H1 (cell line): Measurements from ENCODE around the gene DNAJC7. TPM values are rescaled to one million over a fixed set of nuclear protein-coding genes. Genes with fewer than 3 reads are reported as not detected.

ENCODE experiments used
- POU5F1 ChIP-seq: IDR thresholded peaks from 2 replicates; pipeline ENCODE4 v1.6.1; 2011; ENCODE audit warnings: low read depth, mild to moderate bottlenecking, low read length, moderate library complexity
- polyA plus RNA-seq, 7 experiments: library from polyadenylated mRNA; depleted of rRNA in 3 of 7; stranded (reverse) in 5 of 7; unstranded in 2 of 7; fragments of >200 nt in 5 of 7; fragments of 200-250 nt in 2 of 7; gene quantifications; 1 replicate in 5 of 7; 2 replicates in 1 of 7; 4 replicates in 1 of 7; pipeline versions ENCODE4 v1.2.1 to v1.2.3, GENCODE V29; 2011 to 2013; ENCODE audit warnings: missing spikeins in 2 of 7, mixed read lengths in 2 of 7
- total RNA-seq: library from RNA; stranded (reverse); fragmentation: NEBNext Ultra II Directional; extraction: Animal tissue kit (Norgen Biotek cat#: 25700); gene quantifications from 2 replicates; pipeline ENCODE4 v1.2.1, GENCODE V29; 2021

The DNAJC7 gene
- total and polyA plus RNA-seq, 2 of the 8 experiments (the other 6 are each of a cell fraction or from before 2014, with no cell fraction given) = 31.0 to 148 TPM

- no peak for TF ChIP-seq POU5F1
- TF ChIP-seq, all 59 proteins: peak for 0
Measured at GRCh38 chr17:41928693-41929251, 88.5 kb downstream of the DNAJC7 start (continued).

Other genes with a start within 250 kb of the DNAJC7 start
- gene JUP, start 230.7 kb downstream of the DNAJC7 start, total RNA-seq = 98.6 and 102 TPM in 2 replicates
- gene JUP, start 230.7 kb downstream of the DNAJC7 start, polyA plus RNA-seq (2011; rRNA removed) = 62.8 and 125 TPM in 2 replicates
- 22.6 and 23.4 TPM in 2 replicates for gene P3H4, start 205.5 kb downstream of the DNAJC7 start, total RNA-seq
- gene P3H4, start 205.5 kb downstream of the DNAJC7 start, polyA plus RNA-seq (2011; rRNA removed) = 26.7 and 36.6 TPM in 2 replicates
- 173 and 179 TPM in 2 replicates for gene FKBP10, start 204.4 kb downstream of the DNAJC7 start, total RNA-seq
- 283 and 410 TPM in 2 replicates for gene FKBP10, start 204.4 kb downstream of the DNAJC7 start, polyA plus RNA-seq (2011; rRNA removed)
- 68.7 and 71.4 TPM in 2 replicates for gene NT5C3B, start 181.2 kb downstream of the DNAJC7 start, total RNA-seq
- gene NT5C3B, start 181.2 kb downstream of the DNAJC7 start, polyA plus RNA-seq (2011; rRNA removed) = 86.9 and 94.5 TPM in 2 replicates
- 0.19 TPM in 1 of 2 replicates, not detected in the other for gene KLHL10, start 179.6 kb downstream of the DNAJC7 start, total RNA-seq
- 0.14 and 0.26 TPM in 2 replicates for gene KLHL10, start 179.6 kb downstream of the DNAJC7 start, polyA plus RNA-seq (2011; rRNA removed)
- 12.8 and 13.7 TPM in 2 replicates for gene KLHL11, start 152.0 kb downstream of the DNAJC7 start, total RNA-seq
- gene KLHL11, start 152.0 kb downstream of the DNAJC7 start, polyA plus RNA-seq (2011; rRNA removed) = 3.4 and 4.2 TPM in 2 replicates
- 388 and 393 TPM in 2 replicates for gene ACLY, start 98.5 kb downstream of the DNAJC7 start, total RNA-seq
- 167 and 238 TPM in 2 replicates for gene ACLY, start 98.5 kb downstream of the DNAJC7 start, polyA plus RNA-seq (2011; rRNA removed)
- gene ODAD4, start 86.8 kb downstream of the DNAJC7 start, total RNA-seq = 1.3 TPM in 2 replicates
- 0.41 and 0.48 TPM in 2 replicates for gene ODAD4, start 86.8 kb downstream of the DNAJC7 start, polyA plus RNA-seq (2011; rRNA removed)
- 60.6 and 64.2 TPM in 2 replicates for gene CNP, start 50.6 kb downstream of the DNAJC7 start, total RNA-seq
- gene CNP, start 50.6 kb downstream of the DNAJC7 start, polyA plus RNA-seq (2011; rRNA removed) = 21.9 and 43.3 TPM in 2 replicates
- gene NKIRAS2, start 2.7 kb upstream of the DNAJC7 start, total RNA-seq = 31.1 and 34.5 TPM in 2 replicates
- gene NKIRAS2, start 2.7 kb upstream of the DNAJC7 start, polyA plus RNA-seq (2011; rRNA removed) = 51.1 and 59.7 TPM in 2 replicates
- 1.4 TPM in 2 replicates for gene C17orf113, start 33.2 kb upstream of the DNAJC7 start, total RNA-seq
- gene C17orf113, start 33.2 kb upstream of the DNAJC7 start, polyA plus RNA-seq (2011; rRNA removed) = 1.0 and 1.5 TPM in 2 replicates
- 2.5 and 3.9 TPM in 2 replicates for gene ZNF385C, start 81.0 kb upstream of the DNAJC7 start, total RNA-seq
- 6.1 and 7.3 TPM in 2 replicates for gene ZNF385C, start 81.0 kb upstream of the DNAJC7 start, polyA plus RNA-seq (2011; rRNA removed)
- gene DHX58, start 95.3 kb upstream of the DNAJC7 start, total RNA-seq = 4.4 and 5.6 TPM in 2 replicates
- gene DHX58, start 95.3 kb upstream of the DNAJC7 start, polyA plus RNA-seq (2011; rRNA removed) = 9.9 and 10.3 TPM in 2 replicates
- 32.5 and 34.2 TPM in 2 replicates for gene KAT2A, start 103.9 kb upstream of the DNAJC7 start, total RNA-seq
- gene KAT2A, start 103.9 kb upstream of the DNAJC7 start, polyA plus RNA-seq (2011; rRNA removed) = 40.1 and 52.5 TPM in 2 replicates
- gene HSPB9, start 105.4 kb upstream of the DNAJC7 start, total RNA-seq = 0.30 and 0.33 TPM in 2 replicates
- 0.25 and 0.27 TPM in 2 replicates for gene HSPB9, start 105.4 kb upstream of the DNAJC7 start, polyA plus RNA-seq (2011; rRNA removed)
- 67.1 and 67.7 TPM in 2 replicates for gene RAB5C, start 137.6 kb upstream of the DNAJC7 start, total RNA-seq
- gene RAB5C, start 137.6 kb upstream of the DNAJC7 start, polyA plus RNA-seq (2011; rRNA removed) = 123 and 150 TPM in 2 replicates
- 0.47 and 0.59 TPM in 2 replicates for gene KCNH4, start 163.7 kb upstream of the DNAJC7 start, total RNA-seq
- 0.44 and 0.53 TPM in 2 replicates for gene KCNH4, start 163.7 kb upstream of the DNAJC7 start, polyA plus RNA-seq (2011; rRNA removed)
- gene HCRT, start 168.0 kb upstream of the DNAJC7 start, total RNA-seq = not detected in 2 replicates
- not detected in 2 replicates for gene HCRT, start 168.0 kb upstream of the DNAJC7 start, polyA plus RNA-seq (2011; rRNA removed)
- gene GHDC, start 177.1 kb upstream of the DNAJC7 start, total RNA-seq = 7.1 and 7.4 TPM in 2 replicates
- gene GHDC, start 177.1 kb upstream of the DNAJC7 start, polyA plus RNA-seq (2011; rRNA removed) = 8.1 and 14.8 TPM in 2 replicates